Measurements from ENCODE around the gene PPP3CB.

Gene PPP3CB

GRCh38 chr10:73446926-73447325, 48.9 kb downstream of the PPP3CB start:
- DNase-seq (ENCODE audit: low read depth) = no peak

GRCh38 chr10:73444457-73444856, 51.4 kb downstream of the PPP3CB start:
- no peak for DNase-seq (ENCODE audit: low read depth)
- no peak for TF ChIP-seq CTCF (conservative IDR thresholded peaks at IDR 0.05; ENCODE audit: low read depth, low read length)
- no peak overlapping the region for H3K4me3 ChIP-seq (ENCODE audit: low read length)

More at GRCh38 chr10:73446926-73447325, 48.9 kb downstream of the PPP3CB start:
- TF ChIP-seq CTCF (conservative IDR thresholded peaks at IDR 0.05; ENCODE audit: low read depth, low read length) = no peak
- H3K4me3 ChIP-seq (ENCODE audit: low read length) = no peak overlapping the region

GRCh38 chr10:73439605-73440312, 56.1 kb downstream of the PPP3CB start:
- no peak for DNase-seq (ENCODE audit: low read depth)

GRCh38 chr10:73439055-73439454, 56.8 kb downstream of the PPP3CB start:
- no peak overlapping the region for H3K4me3 ChIP-seq (ENCODE audit: low read length)
- no peak for DNase-seq (ENCODE audit: low read depth)
- TF ChIP-seq CTCF (conservative IDR thresholded peaks at IDR 0.05; ENCODE audit: low read depth, low read length) = no peak

More at GRCh38 chr10:73439605-73440312, 56.1 kb downstream of the PPP3CB start:
- no peak for TF ChIP-seq CTCF (conservative IDR thresholded peaks at IDR 0.05; ENCODE audit: low read depth, low read length)
- no peak overlapping the region for H3K4me3 ChIP-seq (ENCODE audit: low read length)

GRCh38 chr10:73433538-73433867, 62.3 kb downstream of the PPP3CB start, which contains the start of gene MSS51:
MSS51 (minus strand) TSS chr10:73433561; CDS start chr10:73428284, 5,277 bp downstream.
- DNase-seq (ENCODE audit: low read depth) = no peak
- H3K4me3 ChIP-seq (ENCODE audit: low read length) = no peak within 1 kb of the TSS
- TF ChIP-seq CTCF (conservative IDR thresholded peaks at IDR 0.05; ENCODE audit: low read depth, low read length) = no peak

- TF ChIP-seq CTCF (conservative IDR thresholded peaks at IDR 0.05; ENCODE audit: low read depth, low read length) = no peak
- DNase-seq (ENCODE audit: low read depth) = no peak
- H3K4me3 ChIP-seq (ENCODE audit: low read length) = no peak overlapping the region
Observed at GRCh38 chr10:73432646-73433537, 62.9 kb downstream of the PPP3CB start.

All from retinal pigment epithelial cell (primary cell).